Measurements from ENCODE around the gene ZNF800.

The ZNF800 gene

DNA sequence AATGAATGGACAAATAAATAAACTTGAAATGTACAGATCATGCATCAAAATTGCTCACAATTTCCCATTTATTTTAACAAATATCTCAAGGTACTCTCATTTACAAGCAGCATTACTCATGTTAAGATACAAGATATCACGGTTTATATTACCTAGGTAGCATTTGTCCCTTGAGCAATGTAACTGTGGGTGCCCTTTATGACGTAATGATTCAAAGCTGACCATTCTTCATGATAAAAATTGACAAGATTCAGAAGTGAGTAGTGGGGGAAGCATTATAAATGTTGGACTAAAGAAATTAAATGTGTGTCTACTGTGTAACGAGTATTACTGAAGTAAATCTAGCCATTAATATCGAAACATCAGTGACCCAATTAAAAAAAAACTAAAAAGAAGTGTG lies 71.5 kb downstream of the ZNF800 start:
- TF ChIP-seq, protein P1, sequence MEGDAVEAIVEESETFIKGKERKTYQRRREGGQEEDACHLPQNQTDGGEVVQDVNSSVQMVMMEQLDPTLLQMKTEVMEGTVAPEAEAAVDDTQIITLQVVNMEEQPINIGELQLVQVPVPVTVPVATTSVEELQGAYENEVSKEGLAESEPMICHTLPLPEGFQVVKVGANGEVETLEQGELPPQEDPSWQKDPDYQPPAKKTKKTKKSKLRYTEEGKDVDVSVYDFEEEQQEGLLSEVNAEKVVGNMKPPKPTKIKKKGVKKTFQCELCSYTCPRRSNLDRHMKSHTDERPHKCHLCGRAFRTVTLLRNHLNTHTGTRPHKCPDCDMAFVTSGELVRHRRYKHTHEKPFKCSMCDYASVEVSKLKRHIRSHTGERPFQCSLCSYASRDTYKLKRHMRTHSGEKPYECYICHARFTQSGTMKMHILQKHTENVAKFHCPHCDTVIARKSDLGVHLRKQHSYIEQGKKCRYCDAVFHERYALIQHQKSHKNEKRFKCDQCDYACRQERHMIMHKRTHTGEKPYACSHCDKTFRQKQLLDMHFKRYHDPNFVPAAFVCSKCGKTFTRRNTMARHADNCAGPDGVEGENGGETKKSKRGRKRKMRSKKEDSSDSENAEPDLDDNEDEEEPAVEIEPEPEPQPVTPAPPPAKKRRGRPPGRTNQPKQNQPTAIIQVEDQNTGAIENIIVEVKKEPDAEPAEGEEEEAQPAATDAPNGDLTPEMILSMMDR (IDR thresholded peaks at IDR 0.05), result no peak

Measured in LNCAP (cell line).